Esophagus muscularis mucosa (tissue), 3 donors: ENCODE results near the gene PHLDA1.

Experiments used
- POLR2A ChIP-seq: fragments of 450-650 bp; IDR thresholded peaks from one replicate; pipeline ENCODE4 v1.6.1; 2017; ENCODE audit warnings: antibody characterized with exemption, moderate library complexity, mild to moderate bottlenecking, low read depth
- TF ChIP-seq, protein P1 (sequence below), 3 experiments: fragments of 200-600 bp in 2 of 3; fragments of 450-650 bp in 1 of 3; sonication (generic) in 2 of 3; IDR thresholded peaks; one replicate each; pipeline ENCODE4 v1.5.1; 2017 to 2019; ENCODE audit warnings: antibody characterized with exemption in 3 of 3, mild to moderate bottlenecking in 2 of 3, moderate library complexity in 1 of 3

DNA sequence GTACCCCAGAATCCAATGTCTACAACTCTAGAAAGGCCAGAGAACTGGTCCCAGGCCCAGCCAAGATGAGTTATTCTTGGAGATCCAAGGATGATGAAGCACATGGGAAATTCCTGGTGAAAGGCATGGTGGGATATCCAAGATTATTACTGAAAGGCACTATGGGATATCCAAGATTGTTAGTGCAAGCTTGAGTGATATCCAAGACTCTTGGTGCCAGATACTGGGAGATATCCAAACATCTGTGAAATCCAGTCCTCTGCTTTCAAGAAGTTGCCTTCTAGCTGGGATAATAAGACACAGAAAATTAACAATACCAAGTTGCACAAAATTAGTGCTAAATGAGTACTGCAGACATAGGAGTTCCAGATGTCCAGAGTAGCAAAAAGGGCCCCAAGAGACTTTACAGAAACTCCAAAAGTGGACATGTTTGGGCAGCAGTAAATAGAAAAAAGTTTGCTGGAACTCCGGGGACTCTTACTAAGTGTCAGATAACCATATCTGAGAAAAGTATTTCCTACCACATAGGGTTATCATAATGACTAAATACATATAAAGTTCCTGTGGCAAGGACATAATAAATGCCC lies 34.6 kb downstream of the PHLDA1 start:
- TF ChIP-seq POLR2A, result no peak
- TF ChIP-seq, protein P1, sequence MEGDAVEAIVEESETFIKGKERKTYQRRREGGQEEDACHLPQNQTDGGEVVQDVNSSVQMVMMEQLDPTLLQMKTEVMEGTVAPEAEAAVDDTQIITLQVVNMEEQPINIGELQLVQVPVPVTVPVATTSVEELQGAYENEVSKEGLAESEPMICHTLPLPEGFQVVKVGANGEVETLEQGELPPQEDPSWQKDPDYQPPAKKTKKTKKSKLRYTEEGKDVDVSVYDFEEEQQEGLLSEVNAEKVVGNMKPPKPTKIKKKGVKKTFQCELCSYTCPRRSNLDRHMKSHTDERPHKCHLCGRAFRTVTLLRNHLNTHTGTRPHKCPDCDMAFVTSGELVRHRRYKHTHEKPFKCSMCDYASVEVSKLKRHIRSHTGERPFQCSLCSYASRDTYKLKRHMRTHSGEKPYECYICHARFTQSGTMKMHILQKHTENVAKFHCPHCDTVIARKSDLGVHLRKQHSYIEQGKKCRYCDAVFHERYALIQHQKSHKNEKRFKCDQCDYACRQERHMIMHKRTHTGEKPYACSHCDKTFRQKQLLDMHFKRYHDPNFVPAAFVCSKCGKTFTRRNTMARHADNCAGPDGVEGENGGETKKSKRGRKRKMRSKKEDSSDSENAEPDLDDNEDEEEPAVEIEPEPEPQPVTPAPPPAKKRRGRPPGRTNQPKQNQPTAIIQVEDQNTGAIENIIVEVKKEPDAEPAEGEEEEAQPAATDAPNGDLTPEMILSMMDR (IDR thresholded peaks at IDR 0.05), result no peak
